ENCODE measurements around the gene HGFAC. TPM values are rescaled to one million over a fixed set of nuclear protein-coding genes. Genes with fewer than 3 reads are reported as not detected.

HGFAC gene
- total and polyA plus RNA-seq, 5 donors = 0.14 to 0.62 (median 0.31) TPM; not detected in 1

GRCh38 chr4:3427706-3428446 lies 13.9 kb upstream of the HGFAC start:
- Histone ChIP-seq H3K4me1 (ENCODE audit: control insufficient read depth, insufficient read depth, low read length) (no peaks in the 10 kb centered on the region), H3K9me3 (ENCODE audit: control insufficient read depth, low read length) (no peaks in the 10 kb centered on the region), H3K27ac (ENCODE audit: low read length) (no peak overlapping the region), H3K4me3 (ENCODE audit: low read length) (no peak overlapping the region), H3K27me3 (ENCODE audit: control insufficient read depth, insufficient read depth) (no peaks in the 10 kb centered on the region)
- DNase-seq = no peak
- WGBS = 91% methylated on average over 17 of the region's 17 CpGs
- ATAC-seq = no peak
- intact Hi-C loops (cut with DNase I) = no loop called here

GRCh38 chr4:3429651-3430050 lies 12.1 kb upstream of the HGFAC start:
- H3K27ac ChIP-seq (ENCODE audit: low read length) = no peak overlapping the region
- intact Hi-C loops (cut with DNase I) = no loop called here
- no peaks in the 10 kb centered on the region for H3K27me3 ChIP-seq (ENCODE audit: control insufficient read depth, insufficient read depth)
- ATAC-seq (no peak), DNase-seq (peak in 2 of 3 donors; percentile 12 to 44)
- WGBS = 93% methylated on average over 12 of the region's 12 CpGs
- H3K9me3 ChIP-seq (ENCODE audit: control insufficient read depth, low read length) = no peaks in the 10 kb centered on the region
- no peaks in the 10 kb centered on the region for H3K4me1 ChIP-seq (ENCODE audit: control insufficient read depth, insufficient read depth, low read length)
- H3K4me3 ChIP-seq (ENCODE audit: low read length) = no peak overlapping the region

- DNase-seq (peak in 2 of 3 donors; percentile 32 to 61), ATAC-seq (no peak)
- H3K4me1 ChIP-seq (ENCODE audit: control insufficient read depth, insufficient read depth, low read length) = no peaks in the 10 kb centered on the region
- H3K27me3 ChIP-seq (ENCODE audit: control insufficient read depth, insufficient read depth) = no peaks in the 10 kb centered on the region
- no peaks in the 10 kb centered on the region for H3K9me3 ChIP-seq (ENCODE audit: control insufficient read depth, low read length)
- 74% methylated on average over 21 of the region's 21 CpGs for WGBS
- intact Hi-C loops (cut with DNase I) = no loop called here
- H3K27ac ChIP-seq (ENCODE audit: low read length) = no peak overlapping the region
- no peak overlapping the region for H3K4me3 ChIP-seq (ENCODE audit: low read length)
Measured at GRCh38 chr4:3430524-3430923, 11.2 kb upstream of the HGFAC start.

GRCh38 chr4:3431446-3431993 lies 10.2 kb upstream of the HGFAC start:
- no peak overlapping the region for H3K4me3 ChIP-seq (ENCODE audit: low read length)
- no peak for ATAC-seq
- no peaks in the 10 kb centered on the region for H3K4me1 ChIP-seq (ENCODE audit: control insufficient read depth, insufficient read depth, low read length)
- intact Hi-C loops (cut with DNase I) = no loop called here
- H3K27ac ChIP-seq (ENCODE audit: low read length) = no peak overlapping the region
- no peaks in the 10 kb centered on the region for H3K27me3 ChIP-seq (ENCODE audit: control insufficient read depth, insufficient read depth)
- no peaks in the 10 kb centered on the region for H3K9me3 ChIP-seq (ENCODE audit: control insufficient read depth, low read length)
- DNase-seq = peak in 2 of 3 donors; percentile 46 to 53
- WGBS = 89% methylated on average over 28 of the region's 28 CpGs

GRCh38 chr4:3432381-3432790 lies 9.4 kb upstream of the HGFAC start:
- no peak overlapping the region for H3K27ac ChIP-seq (ENCODE audit: low read length)
- H3K4me1 ChIP-seq (ENCODE audit: control insufficient read depth, insufficient read depth, low read length) = no peaks in the 10 kb centered on the region
- DNase-seq (peak in 2 of 3 donors; percentile 3 to 43), ATAC-seq (no peak)
- no peak overlapping the region for H3K4me3 ChIP-seq (ENCODE audit: low read length)
- no peaks in the 10 kb centered on the region for H3K27me3 ChIP-seq (ENCODE audit: control insufficient read depth, insufficient read depth)
- no peaks in the 10 kb centered on the region for H3K9me3 ChIP-seq (ENCODE audit: control insufficient read depth, low read length)
- intact Hi-C loops (cut with DNase I) = no loop called here
- 92% methylated on average over 16 of the region's 16 CpGs for WGBS

- Histone ChIP-seq H3K27me3 (ENCODE audit: control insufficient read depth, insufficient read depth) (no peaks in the 10 kb centered on the region), H3K9me3 (ENCODE audit: control insufficient read depth, low read length) (no peaks in the 10 kb centered on the region), H3K4me1 (ENCODE audit: control insufficient read depth, insufficient read depth, low read length) (no peaks in the 10 kb centered on the region), H3K27ac (ENCODE audit: low read length) (no peak overlapping the region), H3K4me3 (ENCODE audit: low read length) (no peak overlapping the region)
- ATAC-seq (no peak), DNase-seq (peak in 2 of 3 donors; percentile 37 to 57)
- intact Hi-C loops (cut with DNase I) = no loop called here
- 94% methylated on average over 32 of the region's 32 CpGs for WGBS
Measured at GRCh38 chr4:3433138-3433869, 8.5 kb upstream of the HGFAC start.

- H3K4me1 ChIP-seq (ENCODE audit: control insufficient read depth, insufficient read depth, low read length) = no peaks in the 10 kb centered on the region
- DNase-seq (peak in 2 of 3 donors; percentile 42 to 58), ATAC-seq (no peak)
- WGBS = 72% methylated on average over 16 of the region's 16 CpGs
- H3K4me3 ChIP-seq (ENCODE audit: low read length) = no peak overlapping the region
- no peaks in the 10 kb centered on the region for H3K9me3 ChIP-seq (ENCODE audit: control insufficient read depth, low read length)
- intact Hi-C loops (cut with DNase I) = no loop called here
- H3K27ac ChIP-seq (ENCODE audit: low read length) = no peak overlapping the region
- no peaks in the 10 kb centered on the region for H3K27me3 ChIP-seq (ENCODE audit: control insufficient read depth, insufficient read depth)
Measured at GRCh38 chr4:3434881-3435685, 6.7 kb upstream of the HGFAC start.

GRCh38 chr4:3435686-3435956 lies 6.1 kb upstream of the HGFAC start:
- no peaks in the 10 kb centered on the region for H3K4me1 ChIP-seq (ENCODE audit: control insufficient read depth, insufficient read depth, low read length)
- H3K4me3 ChIP-seq (ENCODE audit: low read length) = no peak overlapping the region
- no peaks in the 10 kb centered on the region for H3K27me3 ChIP-seq (ENCODE audit: control insufficient read depth, insufficient read depth)
- 78% methylated on average over 4 of the region's 4 CpGs for WGBS
- ATAC-seq = no peak
- no peak overlapping the region for H3K27ac ChIP-seq (ENCODE audit: low read length)
- DNase-seq = peak in 1 of 3 donors; percentile 37
- intact Hi-C loops (cut with DNase I) = no loop called here
- no peaks in the 10 kb centered on the region for H3K9me3 ChIP-seq (ENCODE audit: control insufficient read depth, low read length)

- intact Hi-C loops (cut with DNase I) = no loop called here
- no peaks in the 10 kb centered on the region for H3K9me3 ChIP-seq (ENCODE audit: control insufficient read depth, low read length)
- no peak overlapping the region for H3K4me3 ChIP-seq (ENCODE audit: low read length)
- ATAC-seq = no peak
- no peak overlapping the region for H3K27ac ChIP-seq (ENCODE audit: low read length)
- H3K27me3 ChIP-seq (ENCODE audit: control insufficient read depth, insufficient read depth) = no peaks in the 10 kb centered on the region
- DNase-seq = peak in 2 of 3 donors; percentile 47 to 57
- no peaks in the 10 kb centered on the region for H3K4me1 ChIP-seq (ENCODE audit: control insufficient read depth, insufficient read depth, low read length)
- WGBS = 84% methylated on average over 22 of the region's 22 CpGs
Measured at GRCh38 chr4:3436048-3436797, 5.5 kb upstream of the HGFAC start.

GRCh38 chr4:3436798-3437581 lies 4.8 kb upstream of the HGFAC start:
- WGBS = 84% methylated on average over 19 of the region's 19 CpGs
- ATAC-seq (peak; percentile 29 to 51), DNase-seq (peak in 2 of 3 donors; percentile 56 to 58)
- H3K4me1 ChIP-seq (ENCODE audit: control insufficient read depth, insufficient read depth, low read length) = no peaks in the 10 kb centered on the region
- H3K9me3 ChIP-seq (ENCODE audit: control insufficient read depth, low read length) = no peaks in the 10 kb centered on the region
- H3K27me3 ChIP-seq (ENCODE audit: control insufficient read depth, insufficient read depth) = no peaks in the 10 kb centered on the region
- no peak overlapping the region for H3K4me3 ChIP-seq (ENCODE audit: low read length)
- intact Hi-C loops (cut with DNase I) = no loop called here
- no peak overlapping the region for H3K27ac ChIP-seq (ENCODE audit: low read length)
